Upper lobe of left lung (tissue), 6 donors: Measurements from ENCODE around the gene RPP30. TPM values are rescaled to one million over a fixed set of nuclear protein-coding genes. Genes with fewer than 3 reads are reported as not detected.

Experiments used
- ATAC-seq, 2 donors: fragments of 200-7000 bp; cut with Tn5 transposase; one replicate each; pipeline ENCODE4 v1.9.1; 2022; ENCODE audit warnings: mild to moderate bottlenecking in 2 of 2, moderate library complexity in 2 of 2; ENCODE audit not compliant: low FRiP score in 2 of 2
- DNase-seq, 2 donors: peaks; one replicate each; pipeline ENCODE4 v3.0.0-alpha.2; 2019 to 2020
- H3K27ac ChIP-seq, 4 donors: fragments of 200-600 bp; sonication (generic); one replicate each; pipeline ENCODE4 v1.5.1; 2016 to 2019
- H3K27me3 ChIP-seq, 4 donors: fragments of 200-600 bp; sonication (generic); one replicate each; pipeline ENCODE4 v1.5.1; 2017 to 2019
- H3K36me3 ChIP-seq, 4 donors: fragments of 200-600 bp; sonication (generic); one replicate each; pipeline ENCODE4 v1.5.1; 2016 to 2019
- H3K4me1 ChIP-seq, 4 donors: fragments of 200-600 bp; sonication (generic); one replicate each; pipeline ENCODE4 v1.5.1; 2018 to 2019
- H3K4me3 ChIP-seq, 4 donors: fragments of 200-600 bp; sonication (generic); one replicate each; pipeline ENCODE4 v1.5.1; 2017 to 2019; ENCODE audit warnings: mild to moderate bottlenecking in 2 of 4, moderate library complexity in 1 of 4
- H3K9me3 ChIP-seq, 4 donors: fragments of 200-600 bp; sonication (generic); one replicate each; pipeline ENCODE4 v1.5.1; 2018 to 2019
- EP300 ChIP-seq, 4 donors: sonication (generic); formaldehyde crosslinking; IDR thresholded peaks; one replicate each; pipeline ENCODE4 v1.5.1; 2017; ENCODE audit warnings: antibody characterized with exemption in 4 of 4, control low read depth in 2 of 4
- POLR2A ChIP-seq, 4 donors: fragments of 450-650 bp; IDR thresholded peaks; one replicate each; pipeline ENCODE4 v1.5.1; 2016 to 2017; ENCODE audit warnings: antibody characterized with exemption in 4 of 4, mild to moderate bottlenecking in 2 of 4
- POLR2AphosphoS5 ChIP-seq, 2 donors: sonication (generic); formaldehyde crosslinking; IDR thresholded peaks; one replicate each; pipeline ENCODE4 v1.5.1; 2017; ENCODE audit warnings: antibody characterized with exemption in 2 of 2
- WGBS, 2 donors: methylation state at CpG; one replicate each; pipeline ENCODE4 v1.1.5; 2017 to 2018; 5-methylcytosine and 5-hydroxymethylcytosine counted together
- total RNA-seq, 6 donors: library from RNA; depleted of rRNA in 4 of 6; stranded (reverse); fragments of >200 nt in 4 of 6; gene quantifications; one replicate each; pipeline versions ENCODE4 v1.1.0 to v1.2.1, GENCODE V29; 2016 to 2021
- TF ChIP-seq, protein P1 (sequence below), 6 experiments: fragments of 450-650 bp in 4 of 6; fragments of 200-600 bp in 2 of 6; sonication (generic) in 2 of 6; IDR thresholded peaks; one replicate each; pipeline ENCODE4 v1.5.1; 2016 to 2019; ENCODE audit warnings: antibody characterized with exemption in 6 of 6
- donor health status: DM: no; HTN: no; CAD: no; lungs with moderate emphysema.
- donor health status: DM: no; HTN: yes; CAD: no; lungs with severe emphysema.

RPP30 gene
- total RNA-seq, 6 donors from 2014 or later = 9.9 to 28.8 (median 23.2) TPM

DNA sequence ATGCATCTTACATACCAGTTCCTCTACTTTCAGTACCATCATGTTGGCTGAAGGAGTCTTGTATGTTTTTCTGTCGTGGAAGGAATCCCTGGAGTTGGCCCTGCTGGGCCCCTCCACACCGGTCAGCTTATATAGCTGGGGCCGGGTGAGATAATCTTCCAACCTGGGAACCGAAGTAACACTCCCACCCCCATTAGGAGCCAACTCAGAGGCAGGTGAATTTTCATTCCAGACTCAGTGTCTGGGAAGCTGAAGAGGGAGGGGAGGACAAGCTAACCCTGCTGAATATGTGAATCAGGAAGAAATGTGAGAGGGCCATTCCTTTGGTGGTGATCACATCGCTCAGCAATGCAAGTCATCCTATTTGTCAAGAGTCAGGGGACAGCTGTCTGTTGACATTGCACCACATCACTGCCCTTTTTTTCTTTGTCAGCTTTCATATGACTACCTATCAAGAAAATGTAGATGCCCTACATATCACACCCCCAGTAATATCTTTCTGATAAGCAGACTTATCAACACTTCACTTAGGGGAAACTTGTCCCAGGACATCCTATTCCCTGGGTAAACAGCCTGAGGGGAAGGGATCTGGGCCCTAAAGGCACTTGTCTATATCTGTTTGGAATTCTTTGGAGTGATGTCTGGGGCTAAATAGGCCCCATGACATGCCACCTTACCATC, 49.4 kb downstream of the RPP30 start, which contains the start of gene ANKRD1:
TSS of gene ANKRD1 (minus strand) at position 102 of the 681 bp plus-strand sequence. CDS start at position 42, 60 bp downstream.
- DNase-seq (no peak), ATAC-seq (peak; percentile 47 to 69)
- Histone ChIP-seq H3K36me3 (no peaks in the 10 kb centered on the region), H3K4me1 (peaks cover 0 to 5% (median 0%) of the 10 kb centered on the region in 4 donors), H3K27ac (peak within 1 kb of the TSS in 1 of 4 donors; percentile 14), H3K27me3 (no peaks in the 10 kb centered on the region), H3K4me3 (peak within 1 kb of the TSS in 1 of 4 donors; percentile 11), H3K9me3 (no peaks in the 10 kb centered on the region)
- WGBS, 2 donors = 64 to 73% methylated on average over 5 of the region's 5 CpGs
- TF ChIP-seq POLR2A (IDR thresholded peaks at IDR 0.05) (no peak), EP300 (IDR thresholded peaks at IDR 0.05) (no peak), POLR2AphosphoS5 (IDR thresholded peaks at IDR 0.05) (peak; percentile 30 to 42)

DNA sequence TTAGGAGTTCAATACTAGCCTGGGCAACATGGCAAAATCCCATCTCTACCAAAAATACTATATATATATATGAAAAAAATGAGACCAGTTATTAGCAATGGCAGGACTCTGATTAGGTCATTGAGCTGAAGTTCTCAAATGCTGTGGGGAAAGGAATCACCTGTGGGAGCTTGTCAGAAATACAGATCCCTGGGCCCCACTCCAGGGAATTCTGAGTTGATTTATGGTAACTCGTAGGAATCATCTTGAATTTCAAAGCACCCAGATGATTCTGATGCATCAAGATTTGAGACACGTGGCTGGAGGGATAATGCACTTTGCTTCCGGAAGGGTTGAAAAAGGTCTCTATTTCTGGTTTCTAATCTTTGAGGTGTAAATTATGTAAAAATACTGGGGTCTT, 50.1 kb downstream of the RPP30 start:
- Histone ChIP-seq H3K9me3 (no peaks in the 10 kb centered on the region), H3K27me3 (no peaks in the 10 kb centered on the region), H3K27ac (no peak overlapping the region), H3K36me3 (no peaks in the 10 kb centered on the region), H3K4me1 (peaks cover 0 to 5% (median 0%) of the 10 kb centered on the region in 4 donors), H3K4me3 (no peak overlapping the region)
- 90 to 95% methylated on average over 3 of the region's 3 CpGs for WGBS, 2 donors
- no peak for DNase-seq
- TF ChIP-seq EP300 (IDR thresholded peaks at IDR 0.05) = no peak
- TF ChIP-seq, protein P1, sequence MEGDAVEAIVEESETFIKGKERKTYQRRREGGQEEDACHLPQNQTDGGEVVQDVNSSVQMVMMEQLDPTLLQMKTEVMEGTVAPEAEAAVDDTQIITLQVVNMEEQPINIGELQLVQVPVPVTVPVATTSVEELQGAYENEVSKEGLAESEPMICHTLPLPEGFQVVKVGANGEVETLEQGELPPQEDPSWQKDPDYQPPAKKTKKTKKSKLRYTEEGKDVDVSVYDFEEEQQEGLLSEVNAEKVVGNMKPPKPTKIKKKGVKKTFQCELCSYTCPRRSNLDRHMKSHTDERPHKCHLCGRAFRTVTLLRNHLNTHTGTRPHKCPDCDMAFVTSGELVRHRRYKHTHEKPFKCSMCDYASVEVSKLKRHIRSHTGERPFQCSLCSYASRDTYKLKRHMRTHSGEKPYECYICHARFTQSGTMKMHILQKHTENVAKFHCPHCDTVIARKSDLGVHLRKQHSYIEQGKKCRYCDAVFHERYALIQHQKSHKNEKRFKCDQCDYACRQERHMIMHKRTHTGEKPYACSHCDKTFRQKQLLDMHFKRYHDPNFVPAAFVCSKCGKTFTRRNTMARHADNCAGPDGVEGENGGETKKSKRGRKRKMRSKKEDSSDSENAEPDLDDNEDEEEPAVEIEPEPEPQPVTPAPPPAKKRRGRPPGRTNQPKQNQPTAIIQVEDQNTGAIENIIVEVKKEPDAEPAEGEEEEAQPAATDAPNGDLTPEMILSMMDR (IDR thresholded peaks at IDR 0.05) = no peak
- TF ChIP-seq POLR2AphosphoS5 (IDR thresholded peaks at IDR 0.05) = no peak
- TF ChIP-seq POLR2A (IDR thresholded peaks at IDR 0.05) = no peak
- ATAC-seq = no peak

GRCh38 chr10:90923111-90923731, 51.4 kb downstream of the RPP30 start:
- no peak overlapping the region for H3K27ac ChIP-seq
- no peaks in the 10 kb centered on the region for H3K27me3 ChIP-seq
- DNase-seq = no peak
- TF ChIP-seq POLR2A (IDR thresholded peaks at IDR 0.05) = no peak
- TF ChIP-seq, protein P1 (IDR thresholded peaks at IDR 0.05) = no peak
- TF ChIP-seq EP300 (IDR thresholded peaks at IDR 0.05) = no peak
- no peak for TF ChIP-seq POLR2AphosphoS5 (IDR thresholded peaks at IDR 0.05)
- H3K4me3 ChIP-seq = no peak overlapping the region
- 68 to 79% methylated on average over 2 of the region's 2 CpGs for WGBS, 2 donors
- ATAC-seq = no peak
- H3K36me3 ChIP-seq = no peaks in the 10 kb centered on the region
- no peaks in the 10 kb centered on the region for H3K9me3 ChIP-seq
- peaks cover 0 to 5% (median 0%) of the 10 kb centered on the region in 4 donors for H3K4me1 ChIP-seq

DNA sequence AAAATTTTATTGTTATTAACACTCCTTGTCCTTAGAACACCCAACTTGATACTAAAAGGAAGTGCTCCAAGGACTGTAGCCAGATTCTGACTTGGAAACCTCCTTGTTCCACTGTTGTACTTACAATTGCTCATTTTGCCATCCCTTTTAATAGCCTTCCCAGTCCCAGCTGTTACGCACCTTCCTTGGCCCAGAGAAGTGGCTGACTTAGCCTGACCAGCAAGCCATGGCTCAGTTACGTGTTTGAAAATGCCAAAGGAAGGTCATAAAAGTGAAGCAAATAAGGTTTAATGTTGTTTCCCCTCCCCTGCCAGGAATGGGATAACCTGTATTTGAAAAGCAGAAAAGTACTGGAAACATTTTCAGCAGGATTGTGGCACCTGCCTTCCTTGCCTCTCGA, 52.8 kb downstream of the RPP30 start:
- Histone ChIP-seq H3K9me3 (no peaks in the 10 kb centered on the region), H3K27ac (no peak overlapping the region), H3K27me3 (no peaks in the 10 kb centered on the region), H3K4me1 (peaks cover 0 to 5% (median 0%) of the 10 kb centered on the region in 4 donors), H3K36me3 (no peaks in the 10 kb centered on the region), H3K4me3 (no peak overlapping the region)
- ATAC-seq (no peak), DNase-seq (no peak)
- 89 to 94% methylated on average over 3 of the region's 3 CpGs for WGBS, 2 donors
- TF ChIP-seq, protein P1 (IDR thresholded peaks at IDR 0.05) = no peak
- TF ChIP-seq POLR2A (IDR thresholded peaks at IDR 0.05) = no peak
- no peak for TF ChIP-seq POLR2AphosphoS5 (IDR thresholded peaks at IDR 0.05)
- no peak for TF ChIP-seq EP300 (IDR thresholded peaks at IDR 0.05)
